Gastrocnemius medialis (tissue), 4 donors: Measurements from ENCODE around the gene NTRK3. TPM values are rescaled to one million over a fixed set of nuclear protein-coding genes. Genes with fewer than 3 reads are reported as not detected.

Source experiments
- ATAC-seq, 2 donors: fragments of 150-250 bp; one replicate each; pipeline ENCODE4 v1.9.1; 2016
- DNase-seq, 2 donors: peaks; one replicate each; pipeline ENCODE4 v3.0.0-alpha.2; 2019
- H3K27ac ChIP-seq, 4 donors: fragments of 200-600 bp; sonication (generic); 1 replicate in 1 of 4; 2 replicates in 3 of 4; pipeline ENCODE4 v1.5.1; 2016 to 2018; ENCODE audit warnings: mild to moderate bottlenecking in 2 of 4, moderate library complexity in 1 of 4
- H3K27me3 ChIP-seq, 3 donors: fragments of 200-600 bp; sonication (generic) in 2 of 3; 1 replicate in 1 of 3; 2 replicates in 2 of 3; pipeline versions ENCODE4 v1.5.1 to v1.6.0; 2016 to 2019; ENCODE audit warnings: mild to moderate bottlenecking in 1 of 3, moderate library complexity in 1 of 3
- H3K36me3 ChIP-seq, 2 donors: fragments of 200-600 bp; sonication (generic) in 1 of 2; one replicate each; pipeline ENCODE4 v1.5.1; 2017 to 2018
- H3K4me1 ChIP-seq, 2 donors: fragments of 200-600 bp; sonication (generic) in 1 of 2; one replicate each; pipeline ENCODE4 v1.5.1; 2016 to 2017; ENCODE audit warnings: mild to moderate bottlenecking in 2 of 2
- H3K4me3 ChIP-seq, 4 donors: fragments of 200-600 bp; sonication (generic) in 3 of 4; 1 replicate in 1 of 4; 2 replicates in 3 of 4; pipeline ENCODE4 v1.5.1; 2016 to 2019; ENCODE audit warnings: mild to moderate bottlenecking in 2 of 4
- H3K9me3 ChIP-seq, 3 donors: fragments of 200-600 bp; sonication (generic) in 2 of 3; 1 replicate in 1 of 3; 2 replicates in 2 of 3; pipeline ENCODE4 v1.5.1; 2016 to 2019
- POLR2A ChIP-seq, 2 donors: fragments of 450-650 bp; IDR thresholded peaks; one replicate each; pipeline ENCODE4 v1.6.1; 2017; ENCODE audit warnings: antibody characterized with exemption in 2 of 2, mild to moderate bottlenecking in 2 of 2, moderate library complexity in 2 of 2
- in situ Hi-C, 4 donors: fragments of 200-750 bp; cut with MboI; loops; one replicate each; pipeline versions ENCODE4 v1.15.0 to v1.8.0; 2017; ENCODE audit warnings: low sequenced_read_pairs in 4 of 4
- intact Hi-C: fragments of 100-400 bp; cut with DNase I; formaldehyde crosslinking; loops from one replicate; pipeline ENCODE4 v1.15.1; 2023; ENCODE audit warnings: low total_unique reads
- total RNA-seq, 4 donors: library from RNA; depleted of rRNA; stranded (reverse); fragments of >200 nt; gene quantifications; one replicate each; pipeline versions ENCODE4 v1.1.0 to v1.2.3, GENCODE V29; 2016
- TF ChIP-seq, protein P1 (sequence below), 5 experiments: fragments of 450-650 bp in 3 of 5; fragments of 200-600 bp in 2 of 5; sonication (generic) in 2 of 5; IDR thresholded peaks in 4 of 5; conservative IDR thresholded peaks in 1 of 5; 1 replicate in 4 of 5; 2 replicates in 1 of 5; pipeline ENCODE4 v1.5.1; 2016 to 2019; ENCODE audit warnings: antibody characterized with exemption in 5 of 5, mild to moderate bottlenecking in 3 of 5, moderate library complexity in 3 of 5

The NTRK3 gene
- total RNA-seq, 4 donors from 2014 or later = 0.61 to 2.7 (median 0.77) TPM

DNA sequence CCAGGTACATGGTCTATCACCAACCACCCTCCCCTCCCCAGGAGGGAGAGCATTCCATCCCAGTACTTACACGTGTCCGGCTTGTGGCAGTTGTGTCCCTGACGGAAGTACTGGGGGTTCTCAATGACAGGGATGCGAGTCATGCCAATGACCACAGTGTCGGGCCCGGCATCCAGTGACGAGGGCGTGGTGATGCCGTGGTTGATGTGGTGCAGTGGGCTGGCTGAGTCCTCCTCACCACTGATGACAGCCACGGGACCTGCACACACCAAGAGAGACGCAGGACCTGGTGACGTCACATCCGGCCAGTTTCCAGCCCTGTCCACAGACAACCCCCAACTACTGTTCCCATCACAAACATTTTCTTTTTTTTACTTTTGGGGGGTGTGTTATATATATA, 223.8 kb downstream of the NTRK3 start:
- Histone ChIP-seq H3K27me3 (no peaks in the 10 kb centered on the region), H3K27ac (no peak overlapping the region), H3K4me3 (no peak overlapping the region), H3K9me3 (no peaks in the 10 kb centered on the region), H3K4me1 (no peaks in the 10 kb centered on the region), H3K36me3 (no peaks in the 10 kb centered on the region)
- TF ChIP-seq, protein P1, sequence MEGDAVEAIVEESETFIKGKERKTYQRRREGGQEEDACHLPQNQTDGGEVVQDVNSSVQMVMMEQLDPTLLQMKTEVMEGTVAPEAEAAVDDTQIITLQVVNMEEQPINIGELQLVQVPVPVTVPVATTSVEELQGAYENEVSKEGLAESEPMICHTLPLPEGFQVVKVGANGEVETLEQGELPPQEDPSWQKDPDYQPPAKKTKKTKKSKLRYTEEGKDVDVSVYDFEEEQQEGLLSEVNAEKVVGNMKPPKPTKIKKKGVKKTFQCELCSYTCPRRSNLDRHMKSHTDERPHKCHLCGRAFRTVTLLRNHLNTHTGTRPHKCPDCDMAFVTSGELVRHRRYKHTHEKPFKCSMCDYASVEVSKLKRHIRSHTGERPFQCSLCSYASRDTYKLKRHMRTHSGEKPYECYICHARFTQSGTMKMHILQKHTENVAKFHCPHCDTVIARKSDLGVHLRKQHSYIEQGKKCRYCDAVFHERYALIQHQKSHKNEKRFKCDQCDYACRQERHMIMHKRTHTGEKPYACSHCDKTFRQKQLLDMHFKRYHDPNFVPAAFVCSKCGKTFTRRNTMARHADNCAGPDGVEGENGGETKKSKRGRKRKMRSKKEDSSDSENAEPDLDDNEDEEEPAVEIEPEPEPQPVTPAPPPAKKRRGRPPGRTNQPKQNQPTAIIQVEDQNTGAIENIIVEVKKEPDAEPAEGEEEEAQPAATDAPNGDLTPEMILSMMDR (IDR thresholded peaks at IDR 0.05 in 4 of 5, conservative IDR thresholded peaks at IDR 0.05 in 1 of 5) = no peak
- TF ChIP-seq POLR2A (IDR thresholded peaks at IDR 0.05) = no peak
- in situ Hi-C loops = no loop called here
- ATAC-seq (no peak), DNase-seq (no peak)
- intact Hi-C loops = no loop called here

DNA sequence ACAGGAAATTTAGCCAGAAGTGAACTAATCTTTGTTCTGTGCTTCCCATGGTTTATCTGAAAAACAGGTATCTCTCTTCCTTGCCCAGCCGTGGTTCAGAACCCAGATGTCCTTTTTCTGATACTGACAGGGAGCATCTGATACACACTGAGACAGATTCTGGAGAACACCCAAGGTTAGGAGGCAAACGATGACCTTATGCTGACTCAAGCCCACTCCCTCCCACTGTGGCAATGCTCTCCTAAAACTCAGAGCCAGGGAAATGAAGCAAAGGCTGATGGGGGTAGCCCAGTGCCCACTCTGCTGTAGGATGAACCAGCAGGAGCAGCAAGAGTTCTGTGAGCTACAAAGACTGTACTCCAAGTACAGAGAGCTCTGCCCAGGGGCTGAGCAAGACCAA, 225.1 kb downstream of the NTRK3 start:
- no peak for ATAC-seq
- in situ Hi-C loops (no loop called here), intact Hi-C loops (no loop called here)
- no peaks in the 10 kb centered on the region for H3K27me3 ChIP-seq
- H3K9me3 ChIP-seq = no peaks in the 10 kb centered on the region
- no peaks in the 10 kb centered on the region for H3K4me1 ChIP-seq
- no peak overlapping the region for H3K4me3 ChIP-seq
- DNase-seq = no peak
- H3K36me3 ChIP-seq = no peaks in the 10 kb centered on the region
- H3K27ac ChIP-seq = no peak overlapping the region
- TF ChIP-seq POLR2A (IDR thresholded peaks at IDR 0.05) = no peak
- TF ChIP-seq, protein P1 (IDR thresholded peaks at IDR 0.05 in 4 of 5, conservative IDR thresholded peaks at IDR 0.05 in 1 of 5) = no peak

DNA sequence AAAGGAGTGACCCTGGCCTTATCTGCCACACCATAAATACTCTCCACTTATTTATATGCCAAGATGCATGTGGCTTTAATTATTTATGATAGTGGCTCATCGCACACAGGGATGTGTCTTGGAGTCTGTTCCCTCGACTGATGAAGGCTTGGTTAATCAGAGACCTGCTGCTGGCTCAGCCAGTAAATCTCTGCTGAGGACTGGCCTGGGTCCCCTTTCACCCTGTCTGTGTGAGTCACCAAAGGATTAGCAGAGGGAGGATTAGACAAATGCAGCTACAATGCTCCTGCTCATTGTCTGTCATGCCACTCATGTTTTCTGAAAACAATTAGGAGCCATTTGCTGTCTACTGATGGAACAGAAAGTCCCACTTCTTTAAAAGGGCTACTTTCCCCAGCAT, 226.8 kb downstream of the NTRK3 start:
- in situ Hi-C loops (no loop called here), intact Hi-C loops (no loop called here)
- Histone ChIP-seq H3K4me3 (no peak overlapping the region), H3K27me3 (no peaks in the 10 kb centered on the region), H3K36me3 (no peaks in the 10 kb centered on the region), H3K4me1 (no peaks in the 10 kb centered on the region), H3K9me3 (no peaks in the 10 kb centered on the region), H3K27ac (no peak overlapping the region)
- DNase-seq (no peak), ATAC-seq (no peak)
- TF ChIP-seq POLR2A (IDR thresholded peaks at IDR 0.05) = no peak
- TF ChIP-seq, protein P1 (IDR thresholded peaks at IDR 0.05 in 4 of 5, conservative IDR thresholded peaks at IDR 0.05 in 1 of 5) = no peak

DNA sequence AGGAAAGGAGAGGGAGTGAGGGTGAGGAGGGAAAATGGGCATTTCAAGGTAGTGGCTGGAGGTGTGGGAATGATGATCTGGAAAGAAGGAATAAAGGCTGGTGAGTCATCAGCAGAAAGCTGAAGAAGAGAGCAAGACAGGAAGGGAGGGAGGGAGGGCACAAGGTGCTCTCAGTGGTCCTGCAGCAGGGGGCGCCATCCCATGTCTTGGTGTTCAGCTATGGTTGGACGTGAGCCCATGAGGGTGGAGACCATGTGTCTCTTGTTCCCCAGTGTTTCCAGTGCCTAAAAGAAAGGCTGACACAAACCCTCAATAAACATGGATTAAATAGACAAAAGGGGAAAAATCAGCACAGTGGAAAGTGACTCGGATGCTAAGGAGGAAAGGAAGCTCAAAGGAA, 228.5 kb downstream of the NTRK3 start:
- TF ChIP-seq POLR2A (IDR thresholded peaks at IDR 0.05) = no peak
- Histone ChIP-seq H3K27me3 (no peaks in the 10 kb centered on the region), H3K4me3 (no peak overlapping the region), H3K27ac (no peak overlapping the region), H3K36me3 (no peaks in the 10 kb centered on the region), H3K9me3 (no peaks in the 10 kb centered on the region), H3K4me1 (no peaks in the 10 kb centered on the region)
- in situ Hi-C loops (no loop called here), intact Hi-C loops (no loop called here)
- ATAC-seq (no peak), DNase-seq (no peak)

DNA sequence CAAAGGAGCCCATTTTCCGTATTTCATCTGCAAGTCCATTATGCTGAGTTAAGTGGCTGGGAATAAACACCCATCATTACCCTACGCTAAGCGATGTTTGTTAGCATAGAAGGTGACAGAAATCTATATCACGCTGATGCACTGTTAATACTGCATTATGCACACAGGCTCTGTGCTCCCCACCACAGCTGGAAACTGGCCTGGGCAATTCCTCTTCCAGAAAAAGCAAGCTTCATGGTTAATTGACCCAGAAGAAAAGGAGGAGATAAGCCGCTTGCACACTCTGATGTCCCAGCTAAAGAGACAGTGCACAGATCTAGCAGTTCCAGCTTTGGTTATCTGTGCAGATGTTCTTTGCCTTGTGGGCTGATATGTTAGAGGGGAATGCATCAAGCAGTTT, 232.6 kb downstream of the NTRK3 start:
- in situ Hi-C loops (no loop called here), intact Hi-C loops (no loop called here)
- Histone ChIP-seq H3K4me3 (no peak overlapping the region), H3K27ac (no peak overlapping the region), H3K27me3 (no peaks in the 10 kb centered on the region), H3K4me1 (no peaks in the 10 kb centered on the region), H3K36me3 (no peaks in the 10 kb centered on the region), H3K9me3 (no peaks in the 10 kb centered on the region)
- no peak for DNase-seq
- ATAC-seq = no peak
- no peak for TF ChIP-seq POLR2A (IDR thresholded peaks at IDR 0.05)
- TF ChIP-seq, protein P1 (IDR thresholded peaks at IDR 0.05 in 4 of 5, conservative IDR thresholded peaks at IDR 0.05 in 1 of 5) = no peak
